Caco-2 (cell line): ENCODE measurements around the gene SPRED2. TPM values are rescaled to one million over a fixed set of nuclear protein-coding genes. Genes with fewer than 3 reads are reported as not detected.
A peak's percentile ranks its signal among the peaks of the same experiment; 100 is the strongest.

Source experiments
- BruUV-seq: library from RNA; stranded (reverse); fragments of 400-500 nt; replicated peaks from 2 replicates; lab custom pipeline; 2021; lab: Mats Ljungman, UMichigan
- CTCF ChIA-PET: fragments of 300-600 bp; sonication (Branson Sonifier 250); formaldehyde crosslinking; loops from one replicate; lab custom pipeline; 2022; ENCODE audit warnings: antibody characterized with exemption; lab: Charles Lee
- POLR2A ChIA-PET: fragments of 300-600 bp; sonication (Branson Sonifier 250); formaldehyde crosslinking; loops from one replicate; lab custom pipeline; 2022; ENCODE audit warnings: antibody characterized with exemption; lab: Charles Lee
- DNase-seq, 2 experiments: peaks; one replicate each; pipeline versions ENCODE4 v3.0.0 to v3.0.0-alpha.2; 2020 to 2022
- H3K27me3 ChIP-seq: replicated peaks from 2 replicates; pipeline ENCODE4 v1.6.0; 2011; ENCODE audit warnings: low read length; ENCODE audit not compliant: control insufficient read depth, insufficient read depth
- H3K36me3 ChIP-seq: 2 replicates; pipeline ENCODE4 v1.5.1; 2011; ENCODE audit warnings: low read length; ENCODE audit not compliant: control insufficient read depth, insufficient read depth
- H3K4me1 ChIP-seq: fragments of 250-450 bp; sonication (Bioruptor Pico); 2 replicates; pipeline ENCODE4 v1.5.1; 2020; ENCODE audit warnings: mild to moderate bottlenecking
- H3K4me3 ChIP-seq: 2 replicates; pipeline ENCODE4 v1.5.1; 2011; ENCODE audit warnings: low read depth, mild to moderate bottlenecking, control low read depth, low read length
- H3K9me3 ChIP-seq: fragments of 250-450 bp; sonication (Bioruptor Pico); 2 replicates; pipeline ENCODE4 v1.5.1; 2020; ENCODE audit warnings: mild to moderate bottlenecking, moderate library complexity
- H3K27ac Mint-ChIP-seq: one replicate; pipeline ENCODE4 v1.8.0; 2022; ENCODE audit warnings: mixed read lengths; ENCODE audit not compliant: unreplicated experiment
- H3K27me3 Mint-ChIP-seq: one replicate; pipeline ENCODE4 v1.8.0; 2022; ENCODE audit warnings: mixed read lengths; ENCODE audit not compliant: insufficient read depth, unreplicated experiment
- H3K36me3 Mint-ChIP-seq: one replicate; pipeline ENCODE4 v1.8.0; 2022; ENCODE audit warnings: mild to moderate bottlenecking, mixed read lengths; ENCODE audit not compliant: insufficient read depth, unreplicated experiment
- H3K4me1 Mint-ChIP-seq: one replicate; pipeline ENCODE4 v1.8.0; 2022; ENCODE audit warnings: low read depth, mixed read lengths; ENCODE audit not compliant: unreplicated experiment
- H3K4me3 Mint-ChIP-seq: one replicate; pipeline ENCODE4 v1.8.0; 2022; ENCODE audit warnings: mild to moderate bottlenecking, moderate library complexity, mixed read lengths; ENCODE audit not compliant: unreplicated experiment
- H3K9me3 Mint-ChIP-seq: one replicate; pipeline ENCODE4 v1.8.0; 2022; ENCODE audit warnings: mixed read lengths; ENCODE audit not compliant: unreplicated experiment
- intact Hi-C: fragments of 100-400 bp; cut with micrococcal nuclease; formaldehyde crosslinking; loops from one replicate; pipeline ENCODE4 v1.10.0; 2022; ENCODE audit not compliant: unreplicated experiment
- total RNA-seq: library from RNA; stranded (reverse); gene quantifications from 2 replicates; pipeline ENCODE4 v1.2.3, GENCODE V29; 2022
- TF ChIP-seq, protein P1 (sequence below), 2 experiments: fragments of 200-600 bp in 1 of 2; IDR thresholded peaks; 1 replicate in 1 of 2; 2 replicates in 1 of 2; pipeline versions ENCODE4 v1.5.1 to v1.8.0; 2011 to 2022; ENCODE audit warnings: antibody characterized with exemption in 1 of 2, control low read depth in 1 of 2, inconsistent platforms in 1 of 2, low read depth in 1 of 2, low read length in 1 of 2, mild to moderate bottlenecking in 1 of 2, moderate library complexity in 1 of 2; ENCODE audit not compliant: insufficient read depth in 1 of 2, severe bottlenecking in 1 of 2, unreplicated experiment in 1 of 2

Gene SPRED2
- total RNA-seq, 1 experiment from 2014 or later = 49.9 TPM

DNA sequence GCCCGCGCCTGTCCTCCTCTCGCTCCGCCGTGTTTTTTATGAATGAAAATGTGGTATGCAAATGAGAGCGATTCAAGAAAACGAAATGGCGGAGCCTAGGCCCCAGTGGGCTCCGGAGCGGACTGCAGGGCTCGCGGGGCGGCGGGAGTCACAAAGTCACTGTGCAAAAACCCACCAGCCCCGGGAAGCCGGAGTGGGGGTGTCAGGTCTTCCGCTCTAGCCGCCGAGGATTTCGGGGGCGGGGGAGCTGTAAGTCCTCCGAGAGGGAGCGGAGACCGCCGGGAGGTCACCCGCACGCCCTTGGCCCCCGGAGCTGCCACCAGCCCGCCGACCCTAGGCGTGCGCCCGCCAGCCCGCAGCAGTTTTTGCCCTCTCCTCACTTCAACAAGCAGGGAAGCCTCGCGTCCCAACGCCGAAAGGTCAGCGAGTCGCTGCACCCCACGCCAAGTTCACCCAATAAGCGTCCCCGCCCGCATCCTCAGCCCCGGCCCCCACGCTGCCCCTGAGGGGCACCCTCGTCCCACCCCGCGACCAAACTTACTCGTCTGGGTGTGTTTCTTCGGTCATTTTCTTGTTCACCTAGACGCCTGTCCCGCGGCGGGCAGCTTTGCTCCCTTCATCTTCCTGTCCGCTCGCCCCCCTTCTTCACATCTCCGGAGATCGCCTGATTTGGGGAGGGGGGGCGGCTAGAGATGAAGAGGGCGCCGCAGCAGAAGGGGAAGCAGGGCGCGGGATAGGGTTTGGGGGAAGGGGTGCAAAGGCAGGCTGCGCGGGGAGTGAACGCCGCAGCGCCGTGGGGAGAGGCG, 775 bp downstream of the SPRED2 start:
- TF ChIP-seq, protein P1, sequence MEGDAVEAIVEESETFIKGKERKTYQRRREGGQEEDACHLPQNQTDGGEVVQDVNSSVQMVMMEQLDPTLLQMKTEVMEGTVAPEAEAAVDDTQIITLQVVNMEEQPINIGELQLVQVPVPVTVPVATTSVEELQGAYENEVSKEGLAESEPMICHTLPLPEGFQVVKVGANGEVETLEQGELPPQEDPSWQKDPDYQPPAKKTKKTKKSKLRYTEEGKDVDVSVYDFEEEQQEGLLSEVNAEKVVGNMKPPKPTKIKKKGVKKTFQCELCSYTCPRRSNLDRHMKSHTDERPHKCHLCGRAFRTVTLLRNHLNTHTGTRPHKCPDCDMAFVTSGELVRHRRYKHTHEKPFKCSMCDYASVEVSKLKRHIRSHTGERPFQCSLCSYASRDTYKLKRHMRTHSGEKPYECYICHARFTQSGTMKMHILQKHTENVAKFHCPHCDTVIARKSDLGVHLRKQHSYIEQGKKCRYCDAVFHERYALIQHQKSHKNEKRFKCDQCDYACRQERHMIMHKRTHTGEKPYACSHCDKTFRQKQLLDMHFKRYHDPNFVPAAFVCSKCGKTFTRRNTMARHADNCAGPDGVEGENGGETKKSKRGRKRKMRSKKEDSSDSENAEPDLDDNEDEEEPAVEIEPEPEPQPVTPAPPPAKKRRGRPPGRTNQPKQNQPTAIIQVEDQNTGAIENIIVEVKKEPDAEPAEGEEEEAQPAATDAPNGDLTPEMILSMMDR (IDR thresholded peaks at IDR 0.05; ENCODE audit: insufficient read depth in 1 of 2, low read depth in 1 of 2, low read length in 1 of 2, severe bottlenecking in 1 of 2, unreplicated experiment in 1 of 2) = no peak
- intact Hi-C loops = loop anchor here (1.0 to 10.0 kb wide), 4 partner anchors 35 to 166 kb away; no protein-coding TSS in a partner anchor
- peak; percentile 46 to 66 for DNase-seq
- TSS peak; percentile 7 for BruUV-seq
- Mint-ChIP-seq H3K4me1 (peaks cover 8% of the 10 kb centered on the region), H3K9me3 (no peaks in the 10 kb centered on the region), H3K36me3 (peaks cover 26% of the 10 kb centered on the region), H3K27me3 (no peaks in the 10 kb centered on the region), H3K4me3 (peak overlapping the region; percentile 78), H3K27ac (peak overlapping the region; percentile 84)
- CTCF ChIA-PET = interaction anchor here (1.3 kb wide), 1 partner anchor 29 kb away, joined by 3 read pairs; no protein-coding TSS in a partner anchor
- H3K9me3 ChIP-seq = no peaks in the 10 kb centered on the region
- POLR2A ChIA-PET = interaction anchor here (0.6 to 1.2 kb wide), 10 partner anchors 11 to 204 kb away, joined by 3 to 11 read pairs (median 4); partner anchors contain the start of gene ACTR2
- H3K27me3 ChIP-seq = no peaks in the 10 kb centered on the region
- H3K4me3 ChIP-seq = peak overlapping the region; percentile 80
- no peaks in the 10 kb centered on the region for H3K36me3 ChIP-seq
- peaks cover 5% of the 10 kb centered on the region; the same call in 1 of the 2 replicates for H3K4me1 ChIP-seq

DNA sequence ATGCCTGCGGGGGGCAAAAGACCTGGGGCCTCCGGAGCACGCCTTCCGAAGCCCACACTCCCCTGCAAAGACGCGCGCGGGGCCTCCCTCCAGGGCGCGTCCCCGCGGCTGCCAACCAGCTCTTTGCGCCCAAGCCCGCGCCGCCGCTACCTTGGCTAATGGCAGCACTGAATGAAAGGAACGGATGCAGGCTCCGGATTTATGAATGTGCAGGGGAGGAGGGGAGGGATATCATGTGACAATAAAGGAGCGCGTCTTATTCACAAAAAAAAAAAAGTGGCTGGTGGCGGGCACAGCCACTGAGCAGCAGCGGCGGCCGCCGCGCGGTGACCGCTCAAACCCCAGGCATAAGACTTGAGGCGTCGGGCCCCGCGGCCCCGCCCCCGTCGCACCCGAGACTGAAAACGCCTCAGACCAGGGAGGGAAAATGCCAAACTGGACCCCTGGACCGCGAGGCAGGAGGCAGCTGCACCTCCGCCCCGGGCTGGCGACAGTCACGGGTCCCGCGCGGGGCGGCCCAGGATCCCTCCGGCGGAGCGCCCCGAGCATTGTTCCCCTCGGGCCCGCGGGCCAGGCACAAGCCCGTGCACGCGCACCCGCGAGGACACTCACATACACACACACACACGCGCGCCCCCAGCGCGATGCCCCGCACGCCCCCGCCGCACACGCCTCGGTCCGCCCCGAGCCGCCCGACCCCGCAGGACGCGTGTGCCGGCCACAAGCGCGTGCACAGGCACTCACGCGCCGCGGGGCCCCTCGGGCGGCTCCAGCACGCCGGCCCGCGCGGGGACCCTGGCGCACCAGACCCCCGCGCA, 1.6 kb downstream of the SPRED2 start:
- ChIA-PET POLR2A (interaction anchor here (0.9 kb wide), 1 partner anchor 10 kb away, joined by 3 read pairs; no protein-coding TSS in a partner anchor), CTCF (interaction anchor here (0.7 kb wide), 1 partner anchor 111 kb away, joined by 8 read pairs; no protein-coding TSS in a partner anchor)
- Mint-ChIP-seq H3K27ac (peak overlapping the region; percentile 84), H3K27me3 (no peaks in the 10 kb centered on the region), H3K4me3 (peak overlapping the region; percentile 78), H3K4me1 (peaks cover 13% of the 10 kb centered on the region), H3K9me3 (no peaks in the 10 kb centered on the region), H3K36me3 (peaks cover 18% of the 10 kb centered on the region)
- no TSS peak for BruUV-seq
- no peaks in the 10 kb centered on the region for H3K36me3 ChIP-seq
- peaks cover 5% of the 10 kb centered on the region; the same call in 1 of the 2 replicates for H3K4me1 ChIP-seq
- DNase-seq = peak; percentile 76 to 78
- intact Hi-C loops = loop anchor here (10.0 kb wide), 1 partner anchor 126 kb away; no protein-coding TSS in a partner anchor
- TF ChIP-seq, protein P1 (IDR thresholded peaks at IDR 0.05; ENCODE audit: insufficient read depth in 1 of 2, low read depth in 1 of 2, low read length in 1 of 2, severe bottlenecking in 1 of 2, unreplicated experiment in 1 of 2) = no peak
- H3K4me3 ChIP-seq = peak overlapping the region; percentile 80
- no peaks in the 10 kb centered on the region for H3K27me3 ChIP-seq
- no peaks in the 10 kb centered on the region for H3K9me3 ChIP-seq
